ENCODE data around the gene CFTR. TPM values are rescaled to one million over a fixed set of nuclear protein-coding genes. Genes with fewer than 3 reads are reported as not detected.

The CFTR gene
- total and polyA plus RNA-seq, 4 experiments from 2014 or later, result not detected

DNA sequence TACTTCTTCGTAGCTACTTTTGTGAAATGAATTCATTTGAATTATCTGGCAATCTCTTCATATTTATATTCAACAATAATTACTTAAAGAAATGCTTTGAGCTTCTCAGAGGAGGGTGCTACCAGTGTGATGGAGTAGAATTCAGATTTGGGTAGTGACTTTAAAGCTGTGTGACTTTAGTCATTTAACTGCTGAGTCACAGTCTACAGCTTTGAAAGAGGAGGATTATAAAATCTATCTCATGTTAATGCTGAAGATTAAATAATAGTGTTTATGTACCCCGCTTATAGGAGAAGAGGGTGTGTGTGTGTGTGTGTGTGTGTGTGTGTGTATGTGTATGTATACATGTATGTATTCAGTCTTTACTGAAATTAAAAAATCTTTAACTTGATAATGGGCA, 68.2 kb downstream of the CFTR start:
- DNase-seq, result no peak
- Histone ChIP-seq H3K36me3 (ENCODE audit: insufficient read depth, low read length) (no peaks in the 10 kb centered on the region), H3K27ac (ENCODE audit: low read depth, low read length) (no peak overlapping the region), H3K9me3 (ENCODE audit: control insufficient read depth in 1 of 2, low read length in 2 of 2) (no peaks in the 10 kb centered on the region), H3K27me3 (ENCODE audit: insufficient read depth, low read length) (no peaks in the 10 kb centered on the region), H3K4me1 (ENCODE audit: insufficient read depth, low read length) (no peaks in the 10 kb centered on the region), H3K4me3 (ENCODE audit: low read length in 2 of 2) (no peak overlapping the region)
- Mint-ChIP-seq H3K4me1 (no peaks in the 10 kb centered on the region), H3K4me3 (no peak overlapping the region), H3K27ac (no peak overlapping the region), H3K36me3 (no peaks in the 10 kb centered on the region), H3K9me3 (peaks cover 0 to 5% (median 0%) of the 10 kb centered on the region in 8 donors), H3K27me3 (no peaks in the 10 kb centered on the region)
- intact Hi-C loops (cut with micrococcal nuclease), result no loop called here
- POLR2A ChIA-PET (ENCODE audit: partially characterized antibody), result no interaction called here
- CTCF ChIA-PET (ENCODE audit: partially characterized antibody), result no interaction called here

DNA sequence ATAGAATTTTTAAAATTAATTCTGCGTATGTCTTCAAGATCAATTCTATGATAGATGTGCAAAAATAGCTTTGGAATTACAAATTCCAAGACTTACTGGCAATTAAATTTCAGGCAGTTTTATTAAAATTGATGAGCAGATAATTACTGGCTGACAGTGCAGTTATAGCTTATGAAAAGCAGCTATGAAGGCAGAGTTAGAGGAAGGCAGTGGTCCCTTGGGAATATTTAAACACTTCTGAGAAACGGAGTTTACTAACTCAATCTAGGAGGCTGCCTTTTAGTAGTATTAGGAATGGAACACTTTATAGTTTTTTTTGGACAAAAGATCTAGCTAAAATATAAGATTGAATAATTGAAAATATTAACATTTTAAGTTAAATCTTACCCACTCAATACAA, 70.8 kb downstream of the CFTR start:
- no peaks in the 10 kb centered on the region for H3K27me3 Mint-ChIP-seq
- H3K9me3 ChIP-seq (ENCODE audit: control insufficient read depth in 1 of 2, low read length in 2 of 2), result no peaks in the 10 kb centered on the region
- no peak overlapping the region for H3K27ac ChIP-seq (ENCODE audit: low read depth, low read length)
- H3K27ac Mint-ChIP-seq, result no peak overlapping the region
- CTCF ChIA-PET (ENCODE audit: partially characterized antibody), result no interaction called here
- DNase-seq, result no peak
- no peaks in the 10 kb centered on the region for H3K4me1 ChIP-seq (ENCODE audit: insufficient read depth, low read length)
- POLR2A ChIA-PET (ENCODE audit: partially characterized antibody), result no interaction called here
- peaks cover 0 to 2% (median 0%) of the 10 kb centered on the region in 8 donors for H3K9me3 Mint-ChIP-seq
- no peaks in the 10 kb centered on the region for H3K36me3 Mint-ChIP-seq
- no peak overlapping the region for H3K4me3 Mint-ChIP-seq
- H3K36me3 ChIP-seq (ENCODE audit: insufficient read depth, low read length), result no peaks in the 10 kb centered on the region
- intact Hi-C loops (cut with micrococcal nuclease), result no loop called here
- H3K4me1 Mint-ChIP-seq, result no peaks in the 10 kb centered on the region
- H3K4me3 ChIP-seq (ENCODE audit: low read length in 2 of 2), result no peak overlapping the region
- H3K27me3 ChIP-seq (ENCODE audit: insufficient read depth, low read length), result no peaks in the 10 kb centered on the region

GRCh38 chr7:117552660-117553059, 72.8 kb downstream of the CFTR start:
- CTCF ChIA-PET (ENCODE audit: partially characterized antibody), result no interaction called here
- intact Hi-C loops (cut with micrococcal nuclease), result no loop called here

GRCh38 chr7:117555260-117555659, 75.4 kb downstream of the CFTR start:
- H3K4me3 ChIP-seq (ENCODE audit: low read length in 2 of 2), result no peak overlapping the region
- no peaks in the 10 kb centered on the region for H3K27me3 ChIP-seq (ENCODE audit: insufficient read depth, low read length)
- Mint-ChIP-seq H3K4me1 (no peaks in the 10 kb centered on the region), H3K27me3 (no peaks in the 10 kb centered on the region), H3K4me3 (no peak overlapping the region), H3K27ac (no peak overlapping the region), H3K9me3 (no peaks in the 10 kb centered on the region), H3K36me3 (no peaks in the 10 kb centered on the region)
- DNase-seq, result no peak
- no peaks in the 10 kb centered on the region for H3K4me1 ChIP-seq (ENCODE audit: insufficient read depth, low read length)
- H3K36me3 ChIP-seq (ENCODE audit: insufficient read depth, low read length), result no peaks in the 10 kb centered on the region
- POLR2A ChIA-PET (ENCODE audit: partially characterized antibody), result no interaction called here
- H3K27ac ChIP-seq (ENCODE audit: low read depth, low read length), result no peak overlapping the region
- H3K9me3 ChIP-seq (ENCODE audit: control insufficient read depth in 1 of 2, low read length in 2 of 2), result no peaks in the 10 kb centered on the region
- intact Hi-C loops (cut with micrococcal nuclease), result no loop called here
- CTCF ChIA-PET (ENCODE audit: partially characterized antibody), result no interaction called here

More at GRCh38 chr7:117552660-117553059, 72.8 kb downstream of the CFTR start:
- no peak overlapping the region for H3K4me3 Mint-ChIP-seq
- H3K4me1 Mint-ChIP-seq, result no peaks in the 10 kb centered on the region
- DNase-seq, result no peak
- H3K4me3 ChIP-seq (ENCODE audit: low read length in 2 of 2), result no peak overlapping the region
- H3K27me3 ChIP-seq (ENCODE audit: insufficient read depth, low read length), result no peaks in the 10 kb centered on the region
- H3K9me3 ChIP-seq (ENCODE audit: control insufficient read depth in 1 of 2, low read length in 2 of 2), result no peaks in the 10 kb centered on the region
- no peaks in the 10 kb centered on the region for H3K36me3 ChIP-seq (ENCODE audit: insufficient read depth, low read length)
- H3K27me3 Mint-ChIP-seq, result no peaks in the 10 kb centered on the region
- no peaks in the 10 kb centered on the region for H3K9me3 Mint-ChIP-seq
- no peak overlapping the region for H3K27ac ChIP-seq (ENCODE audit: low read depth, low read length)
- H3K4me1 ChIP-seq (ENCODE audit: insufficient read depth, low read length), result no peaks in the 10 kb centered on the region
- POLR2A ChIA-PET (ENCODE audit: partially characterized antibody), result no interaction called here
- H3K27ac Mint-ChIP-seq, result no peak overlapping the region
- no peaks in the 10 kb centered on the region for H3K36me3 Mint-ChIP-seq

DNA sequence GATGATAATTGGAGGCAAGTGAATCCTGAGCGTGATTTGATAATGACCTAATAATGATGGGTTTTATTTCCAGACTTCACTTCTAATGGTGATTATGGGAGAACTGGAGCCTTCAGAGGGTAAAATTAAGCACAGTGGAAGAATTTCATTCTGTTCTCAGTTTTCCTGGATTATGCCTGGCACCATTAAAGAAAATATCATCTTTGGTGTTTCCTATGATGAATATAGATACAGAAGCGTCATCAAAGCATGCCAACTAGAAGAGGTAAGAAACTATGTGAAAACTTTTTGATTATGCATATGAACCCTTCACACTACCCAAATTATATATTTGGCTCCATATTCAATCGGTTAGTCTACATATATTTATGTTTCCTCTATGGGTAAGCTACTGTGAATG, 79.6 kb downstream of the CFTR start:
- Histone ChIP-seq H3K27me3 (ENCODE audit: insufficient read depth, low read length) (no peaks in the 10 kb centered on the region), H3K4me3 (ENCODE audit: low read length in 2 of 2) (no peak overlapping the region), H3K27ac (ENCODE audit: low read depth, low read length) (no peak overlapping the region), H3K9me3 (ENCODE audit: control insufficient read depth in 1 of 2, low read length in 2 of 2) (no peaks in the 10 kb centered on the region), H3K4me1 (ENCODE audit: insufficient read depth, low read length) (no peaks in the 10 kb centered on the region), H3K36me3 (ENCODE audit: insufficient read depth, low read length) (no peaks in the 10 kb centered on the region)
- intact Hi-C loops (cut with micrococcal nuclease), result no loop called here
- Mint-ChIP-seq H3K36me3 (no peaks in the 10 kb centered on the region), H3K27me3 (no peaks in the 10 kb centered on the region), H3K9me3 (no peaks in the 10 kb centered on the region), H3K4me3 (no peak overlapping the region), H3K27ac (no peak overlapping the region), H3K4me1 (no peaks in the 10 kb centered on the region)
- ChIA-PET POLR2A (ENCODE audit: partially characterized antibody) (no interaction called here), CTCF (ENCODE audit: partially characterized antibody) (no interaction called here)
- DNase-seq, result no peak

DNA sequence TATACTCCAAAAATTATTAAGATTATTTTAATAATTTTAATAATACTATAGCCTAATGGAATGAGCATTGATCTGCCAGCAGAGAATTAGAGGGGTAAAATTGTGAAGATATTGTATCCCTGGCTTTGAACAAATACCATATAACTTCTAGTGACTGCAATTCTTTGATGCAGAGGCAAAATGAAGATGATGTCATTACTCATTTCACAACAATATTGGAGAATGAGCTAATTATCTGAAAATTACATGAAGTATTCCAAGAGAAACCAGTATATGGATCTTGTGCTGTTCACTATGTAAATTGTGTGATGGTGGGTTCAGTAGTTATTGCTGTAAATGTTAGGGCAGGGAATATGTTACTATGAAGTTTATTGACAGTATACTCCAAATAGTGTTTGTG, 80.2 kb downstream of the CFTR start:
- intact Hi-C loops (cut with micrococcal nuclease), result no loop called here
- Histone ChIP-seq H3K27me3 (ENCODE audit: insufficient read depth, low read length) (no peaks in the 10 kb centered on the region), H3K9me3 (ENCODE audit: control insufficient read depth in 1 of 2, low read length in 2 of 2) (no peaks in the 10 kb centered on the region), H3K4me1 (ENCODE audit: insufficient read depth, low read length) (no peaks in the 10 kb centered on the region), H3K27ac (ENCODE audit: low read depth, low read length) (no peak overlapping the region), H3K36me3 (ENCODE audit: insufficient read depth, low read length) (no peaks in the 10 kb centered on the region), H3K4me3 (ENCODE audit: low read length in 2 of 2) (no peak overlapping the region)
- Mint-ChIP-seq H3K4me3 (no peak overlapping the region), H3K27ac (no peak overlapping the region), H3K36me3 (no peaks in the 10 kb centered on the region), H3K4me1 (no peaks in the 10 kb centered on the region), H3K27me3 (no peaks in the 10 kb centered on the region), H3K9me3 (no peaks in the 10 kb centered on the region)
- ChIA-PET CTCF (ENCODE audit: partially characterized antibody) (no interaction called here), POLR2A (ENCODE audit: partially characterized antibody) (no interaction called here)
- DNase-seq, result no peak

GRCh38 chr7:117562759-117563158, 82.9 kb downstream of the CFTR start:
- intact Hi-C loops (cut with micrococcal nuclease), result no loop called here
- no peak overlapping the region for H3K27ac Mint-ChIP-seq
- Histone ChIP-seq H3K4me3 (ENCODE audit: low read length in 2 of 2) (no peak overlapping the region), H3K27me3 (ENCODE audit: insufficient read depth, low read length) (no peaks in the 10 kb centered on the region), H3K4me1 (ENCODE audit: insufficient read depth, low read length) (no peaks in the 10 kb centered on the region), H3K9me3 (ENCODE audit: control insufficient read depth in 1 of 2, low read length in 2 of 2) (no peaks in the 10 kb centered on the region), H3K36me3 (ENCODE audit: insufficient read depth, low read length) (no peaks in the 10 kb centered on the region), H3K27ac (ENCODE audit: low read depth, low read length) (no peak overlapping the region)
- DNase-seq, result no peak
- POLR2A ChIA-PET (ENCODE audit: partially characterized antibody), result no interaction called here
- H3K9me3 Mint-ChIP-seq, result no peaks in the 10 kb centered on the region
- no peak overlapping the region for H3K4me3 Mint-ChIP-seq
- CTCF ChIA-PET (ENCODE audit: partially characterized antibody), result no interaction called here
- H3K27me3 Mint-ChIP-seq, result no peaks in the 10 kb centered on the region
- H3K36me3 Mint-ChIP-seq, result no peaks in the 10 kb centered on the region
- H3K4me1 Mint-ChIP-seq, result no peaks in the 10 kb centered on the region

DNA sequence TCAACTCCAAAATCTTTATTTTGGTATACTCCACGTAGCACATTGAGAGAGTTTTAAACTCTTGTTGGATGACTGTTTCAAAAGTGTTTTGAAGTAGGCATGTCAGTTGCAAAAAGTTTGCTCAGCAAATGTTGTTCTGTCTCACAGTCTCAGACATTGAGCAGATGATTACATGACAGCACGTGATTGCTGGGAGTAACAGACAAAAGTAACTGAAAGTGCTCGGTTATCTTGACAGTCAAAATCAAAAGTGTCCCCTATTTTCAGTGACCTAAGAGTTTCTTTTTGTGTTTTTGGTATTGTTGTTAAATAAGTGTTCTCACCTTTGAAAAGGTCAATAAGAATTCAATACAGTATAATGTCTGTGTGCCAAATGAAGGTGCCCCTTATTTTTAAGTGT, 84.3 kb downstream of the CFTR start:
- Histone ChIP-seq H3K27ac (ENCODE audit: low read depth, low read length) (no peak overlapping the region), H3K27me3 (ENCODE audit: insufficient read depth, low read length) (no peaks in the 10 kb centered on the region), H3K36me3 (ENCODE audit: insufficient read depth, low read length) (no peaks in the 10 kb centered on the region), H3K4me3 (ENCODE audit: low read length in 2 of 2) (no peak overlapping the region), H3K9me3 (ENCODE audit: control insufficient read depth in 1 of 2, low read length in 2 of 2) (no peaks in the 10 kb centered on the region), H3K4me1 (ENCODE audit: insufficient read depth, low read length) (no peaks in the 10 kb centered on the region)
- intact Hi-C loops (cut with micrococcal nuclease), result no loop called here
- no peak overlapping the region for H3K27ac Mint-ChIP-seq
- DNase-seq, result no peak
- POLR2A ChIA-PET (ENCODE audit: partially characterized antibody), result no interaction called here
- H3K9me3 Mint-ChIP-seq, result no peaks in the 10 kb centered on the region
- no peaks in the 10 kb centered on the region for H3K4me1 Mint-ChIP-seq
- CTCF ChIA-PET (ENCODE audit: partially characterized antibody), result no interaction called here
- H3K4me3 Mint-ChIP-seq, result no peak overlapping the region
- H3K27me3 Mint-ChIP-seq, result no peaks in the 10 kb centered on the region
- H3K36me3 Mint-ChIP-seq, result no peaks in the 10 kb centered on the region
